GM12878 (cell line): ENCODE measurements around the gene TTLL11. TPM values are rescaled to one million over a fixed set of nuclear protein-coding genes. Genes with fewer than 3 reads are reported as not detected.

Source experiments
- ATAC-seq: fragments of 200-7000 bp; cut with Tn5 transposase; 3 replicates; pipeline ENCODE4 v1.9.1; 2020; ENCODE audit warnings: mild to moderate bottlenecking, moderate library complexity
- BruUV-seq: library from RNA; stranded (reverse); fragments of 400-500 nt; replicated peaks from 2 replicates; lab custom pipeline; 2021; lab: Mats Ljungman, UMichigan
- CTCF ChIA-PET: fragments of 300-600 bp; sonication (Branson Sonifier 250); formaldehyde crosslinking; extraction: SDS; loops from one replicate; lab custom pipeline; 2021; ENCODE audit warnings: inconsistent platforms; lab: Yijun Ruan, JAX
- POLR2A ChIA-PET: fragments of 350-600 bp; formaldehyde crosslinking; extraction: SDS; loops from one replicate; lab custom pipeline; 2021; ENCODE audit warnings: inconsistent platforms; lab: Charles Lee
- RAD21 ChIA-PET: fragments of 300-600 bp; sonication (Branson Sonifier 250); formaldehyde crosslinking; loops from one replicate; lab custom pipeline; 2023; ENCODE audit warnings: antibody characterized with exemption; ENCODE audit not compliant: unreplicated experiment; lab: Charles Lee
- SMC1A ChIA-PET: fragments of 300-600 bp; sonication (Branson Sonifier 250); formaldehyde crosslinking; loops from one replicate; lab custom pipeline; 2023; ENCODE audit not compliant: unreplicated experiment, uncharacterized antibody; lab: Charles Lee
- DNase-seq: peaks from one replicate; pipeline ENCODE4 v3.0.0-alpha.2; 2011; ENCODE audit warnings: low read depth, low spot score
- FAIRE-seq: peaks from 3 replicates; lab custom pipeline; 2011; peaks lifted over from hg19 to GRCh38; lab: Jason Lieb, UNC
- H2AFZ ChIP-seq: 2 replicates; pipeline ENCODE4 v1.6.0; 2011; ENCODE audit warnings: low read depth, low read length, control low read depth; ENCODE audit not compliant: control insufficient read depth
- H3K27ac ChIP-seq: 2 replicates; pipeline ENCODE4 v1.5.1; 2011; ENCODE audit warnings: control low read depth; ENCODE audit not compliant: control insufficient read depth, insufficient read depth
- H3K27me3 ChIP-seq, 2 experiments: replicated peaks in 1 of 2; 2 replicates each; pipeline versions ENCODE4 v1.6.0 to v1.6.1; 2011; ENCODE audit warnings: low read length in 1 of 2; ENCODE audit not compliant: control insufficient read depth in 2 of 2, insufficient read depth in 2 of 2
- H3K36me3 ChIP-seq, 2 experiments: 2 replicates each; pipeline ENCODE4 v1.5.1; 2011; ENCODE audit warnings: low read length in 1 of 2; ENCODE audit not compliant: control insufficient read depth in 2 of 2, insufficient read depth in 2 of 2
- H3K4me1 ChIP-seq: 2 replicates; pipeline ENCODE4 v1.6.1; 2011; ENCODE audit warnings: mild to moderate bottlenecking, low read length, moderate library complexity, mixed read lengths; ENCODE audit not compliant: control insufficient read depth, insufficient read depth
- H3K4me2 ChIP-seq: 2 replicates; pipeline ENCODE4 v1.6.0; 2011; ENCODE audit warnings: control low read depth; ENCODE audit not compliant: control insufficient read depth, insufficient read depth
- H3K4me3 ChIP-seq: fragments of 200-600 bp; sonication (generic); 2 replicates; pipeline ENCODE4 v1.5.1; 2016
- H3K79me2 ChIP-seq: 2 replicates; pipeline ENCODE4 v1.6.0; 2011; ENCODE audit warnings: low read length; ENCODE audit not compliant: control insufficient read depth, insufficient read depth
- H3K9ac ChIP-seq: 2 replicates; pipeline ENCODE4 v1.8.0; 2011; ENCODE audit warnings: low read length, control low read depth, mixed read lengths; ENCODE audit not compliant: control insufficient read depth, insufficient read depth
- H3K9me3 ChIP-seq: replicated peaks from 3 replicates; pipeline ENCODE4 v1.5.1; 2011; ENCODE audit warnings: mild to moderate bottlenecking, low read length; ENCODE audit not compliant: control insufficient read depth, insufficient read depth
- H4K20me1 ChIP-seq: 2 replicates; pipeline ENCODE4 v1.6.0; 2011; ENCODE audit not compliant: control insufficient read depth, insufficient read depth
- BCL11A ChIP-seq: IDR thresholded peaks from 2 replicates; pipeline ENCODE4 v1.6.1; 2011; ENCODE audit warnings: low read depth, low read length
- IKZF1 ChIP-seq: fragments of 450-650 bp; conservative IDR thresholded peaks from 2 replicates; pipeline ENCODE4 v1.6.1; 2017; ENCODE audit warnings: antibody characterized with exemption, mild to moderate bottlenecking
- NBN ChIP-seq: fragments of 450-650 bp; IDR thresholded peaks from 2 replicates; pipeline ENCODE4 v1.6.1; 2016
- NFXL1 ChIP-seq: fragments of 450-650 bp; IDR thresholded peaks from 2 replicates; pipeline ENCODE4 v1.6.1; 2017; ENCODE audit warnings: antibody characterized with exemption, mild to moderate bottlenecking, borderline replicate concordance
- NR2F1 ChIP-seq: fragments of 450-650 bp; conservative IDR thresholded peaks from 2 replicates; pipeline ENCODE4 v1.6.1; 2017; ENCODE audit warnings: mild to moderate bottlenecking
- POLR2AphosphoS2 ChIP-seq: IDR thresholded peaks from 2 replicates; pipeline ENCODE4 v1.6.1; 2011; ENCODE audit warnings: low read depth, mild to moderate bottlenecking, low read length, improper control_type of control experiment, moderate library complexity
- RAD21 ChIP-seq: IDR thresholded peaks from 2 replicates; pipeline ENCODE4 v1.6.1; 2011; ENCODE audit warnings: mild to moderate bottlenecking, low read depth, low read length, moderate library complexity; ENCODE audit not compliant: insufficient read depth
- RBBP5 ChIP-seq: fragments of 200-600 bp; sonication (generic); conservative IDR thresholded peaks from 2 replicates; pipeline ENCODE4 v1.6.1; 2016
- SREBF1 ChIP-seq: IDR thresholded peaks from 2 replicates; pipeline ENCODE4 v1.6.1; 2012; ENCODE audit warnings: mild to moderate bottlenecking, low read length
- STAT3 ChIP-seq: IDR thresholded peaks from 2 replicates; pipeline ENCODE4 v1.6.1; 2011; ENCODE audit warnings: low read depth, low read length, improper control_type of control experiment
- TCF7 ChIP-seq: IDR thresholded peaks from 2 replicates; pipeline ENCODE4 v1.6.1; 2014; ENCODE audit warnings: antibody characterized with exemption, borderline replicate concordance
- ZBED1 ChIP-seq: IDR thresholded peaks from 2 replicates; pipeline ENCODE4 v1.6.1; 2016; ENCODE audit warnings: borderline replicate concordance
- WGBS: methylation state at CpG from one replicate; pipeline ENCODE4 v1.1.6; 2016; ENCODE audit warnings: low lambda C conversion rate; ENCODE audit not compliant: insufficient replicate concordance, insufficient coverage; ENCODE audit errors: missing lambda C conversion rate; 5-methylcytosine and 5-hydroxymethylcytosine counted together
- in situ Hi-C: fragments of 300-500 bp; cut with MboI; formaldehyde crosslinking; loops from 9 replicates; pipeline ENCODE4 v1.14.3; 2018; ENCODE audit warnings: mixed read lengths
- intact Hi-C: fragments of 100-400 bp; cut with micrococcal nuclease; formaldehyde crosslinking; loops from one replicate; pipeline ENCODE4 v1.14.2; 2022; ENCODE audit not compliant: unreplicated experiment
- polyA plus RNA-seq, 11 experiments: library from polyadenylated mRNA; depleted of rRNA in 4 of 11; unstranded in 6 of 11; stranded (reverse) in 5 of 11; fragments of >200 nt; fragmentation: Nextera tagmentation in 4 of 11; fragmentation: Illumina TruSeq in 1 of 11; extraction: Ambion mirVana in 4 of 11; extraction: Trizol in 1 of 11; gene quantifications; 1 replicate in 1 of 11; 2 replicates in 10 of 11; pipeline versions ENCODE4 v1.2.1 to v1.2.3, GENCODE V29; 2011 to 2016; ENCODE audit warnings: inconsistent platforms in 2 of 11, missing spikeins in 2 of 11, low read depth in 1 of 11
- total RNA-seq, 4 experiments: library from RNA; depleted of rRNA in 3 of 4; stranded (reverse); fragments of >200 nt in 3 of 4; fragmentation: Illumina TruSeq in 1 of 4; extraction: Trizol in 1 of 4; gene quantifications; 2 replicates each; pipeline versions ENCODE4 v1.2.1 to v1.2.3, GENCODE V29; 2013 to 2021
- TF ChIP-seq, protein P1 (sequence below): fragments of 450-650 bp; IDR thresholded peaks from 2 replicates; pipeline ENCODE4 v1.6.1; 2017; ENCODE audit warnings: mild to moderate bottlenecking, moderate library complexity
- TF ChIP-seq, protein P2 (sequence below): IDR thresholded peaks from 2 replicates; pipeline ENCODE4 v1.6.1; 2011; ENCODE audit warnings: borderline replicate concordance, low read depth, mild to moderate bottlenecking, moderate library complexity, mixed read lengths, low read length; ENCODE audit not compliant: insufficient read depth; ENCODE audit errors: extremely low read length

The TTLL11 gene
- total and polyA plus RNA-seq, 10 of the 15 experiments (the other 5 are each of a cell fraction or from before 2014, with no cell fraction given): 1.2 to 3.7 (median 2.9) TPM

DNA sequence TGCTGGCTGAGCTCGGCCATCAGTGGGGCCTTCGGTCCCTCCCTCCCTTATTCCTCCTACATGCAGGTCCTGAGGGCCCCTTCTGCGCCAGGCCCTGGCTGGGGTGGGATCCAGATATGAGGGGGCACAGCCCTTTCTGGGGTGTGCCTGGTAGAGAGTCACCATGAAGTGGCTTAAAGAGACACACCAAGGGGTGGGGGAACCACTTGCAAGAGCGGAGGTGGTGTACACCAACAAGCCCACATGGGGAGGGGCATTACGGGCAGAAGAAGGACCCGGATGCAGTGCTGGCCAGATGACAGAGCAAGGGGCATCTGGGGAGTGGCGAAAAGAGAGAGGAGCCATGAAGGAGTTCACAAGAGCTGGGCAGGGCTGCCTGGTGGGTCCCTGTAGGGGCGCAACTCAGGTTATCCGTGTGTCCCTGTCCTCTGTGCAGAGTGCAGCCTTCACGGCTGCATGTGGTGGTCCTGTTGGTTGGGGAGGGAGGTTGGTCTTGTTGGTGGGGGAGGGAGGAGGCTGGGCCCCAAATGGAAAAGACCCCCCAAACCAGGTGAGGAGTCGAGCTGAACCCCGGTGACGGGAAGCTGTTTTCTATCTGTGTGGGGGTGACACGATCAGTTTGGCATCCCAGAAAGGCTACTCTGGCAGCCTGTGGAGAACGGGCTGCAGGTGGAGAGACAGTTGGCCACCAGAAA is 283.6 kb downstream of the TTLL11 start:
- intact Hi-C loops: no loop called here
- ChIA-PET SMC1A (no interaction called here), RAD21 (no interaction called here), CTCF (no interaction called here), POLR2A (no interaction called here)
- ATAC-seq (no peak), FAIRE-seq (no peak), DNase-seq (no peak)
- Histone ChIP-seq H3K27me3 (0 out of 4 replicates have a peak, but pooled peaks cover 0 to 1% of the 10 kb centered on the region in 2 experiments), H3K79me2 (no peaks in the 10 kb centered on the region), H3K27ac (no peak overlapping the region), H3K4me1 (no peaks in the 10 kb centered on the region), H3K9me3 (no peaks in the 10 kb centered on the region), H3K4me3 (no peak overlapping the region), H3K4me2 (no peak overlapping the region), H3K36me3 (no peaks in the 10 kb centered on the region), H3K9ac (no peak overlapping the region), H2AFZ (no peak overlapping the region), H4K20me1 (no peaks in the 10 kb centered on the region)
- in situ Hi-C loops: no loop called here
- WGBS: 43% methylated on average over 14 of the region's 15 CpGs
- TF ChIP-seq SREBF1 (no peak), POLR2AphosphoS2 (no peak), ZBED1 (no peak), TCF7 (no peak), BCL11A (no peak), NR2F1 (no peak), IKZF1 (no peak), RAD21 (no peak), NBN (no peak), STAT3 (no peak), RBBP5 (no peak), NFXL1 (no peak)
- TF ChIP-seq, protein P1, sequence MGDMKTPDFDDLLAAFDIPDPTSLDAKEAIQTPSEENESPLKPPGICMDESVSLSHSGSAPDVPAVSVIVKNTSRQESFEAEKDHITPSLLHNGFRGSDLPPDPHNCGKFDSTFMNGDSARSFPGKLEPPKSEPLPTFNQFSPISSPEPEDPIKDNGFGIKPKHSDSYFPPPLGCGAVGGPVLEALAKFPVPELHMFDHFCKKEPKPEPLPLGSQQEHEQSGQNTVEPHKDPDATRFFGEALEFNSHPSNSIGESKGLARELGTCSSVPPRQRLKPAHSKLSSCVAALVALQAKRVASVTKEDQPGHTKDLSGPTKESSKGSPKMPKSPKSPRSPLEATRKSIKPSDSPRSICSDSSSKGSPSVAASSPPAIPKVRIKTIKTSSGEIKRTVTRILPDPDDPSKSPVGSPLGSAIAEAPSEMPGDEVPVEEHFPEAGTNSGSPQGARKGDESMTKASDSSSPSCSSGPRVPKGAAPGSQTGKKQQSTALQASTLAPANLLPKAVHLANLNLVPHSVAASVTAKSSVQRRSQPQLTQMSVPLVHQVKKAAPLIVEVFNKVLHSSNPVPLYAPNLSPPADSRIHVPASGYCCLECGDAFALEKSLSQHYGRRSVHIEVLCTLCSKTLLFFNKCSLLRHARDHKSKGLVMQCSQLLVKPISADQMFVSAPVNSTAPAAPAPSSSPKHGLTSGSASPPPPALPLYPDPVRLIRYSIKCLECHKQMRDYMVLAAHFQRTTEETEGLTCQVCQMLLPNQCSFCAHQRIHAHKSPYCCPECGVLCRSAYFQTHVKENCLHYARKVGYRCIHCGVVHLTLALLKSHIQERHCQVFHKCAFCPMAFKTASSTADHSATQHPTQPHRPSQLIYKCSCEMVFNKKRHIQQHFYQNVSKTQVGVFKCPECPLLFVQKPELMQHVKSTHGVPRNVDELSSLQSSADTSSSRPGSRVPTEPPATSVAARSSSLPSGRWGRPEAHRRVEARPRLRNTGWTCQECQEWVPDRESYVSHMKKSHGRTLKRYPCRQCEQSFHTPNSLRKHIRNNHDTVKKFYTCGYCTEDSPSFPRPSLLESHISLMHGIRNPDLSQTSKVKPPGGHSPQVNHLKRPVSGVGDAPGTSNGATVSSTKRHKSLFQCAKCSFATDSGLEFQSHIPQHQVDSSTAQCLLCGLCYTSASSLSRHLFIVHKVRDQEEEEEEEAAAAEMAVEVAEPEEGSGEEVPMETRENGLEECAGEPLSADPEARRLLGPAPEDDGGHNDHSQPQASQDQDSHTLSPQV: no peak
- TF ChIP-seq, protein P2, sequence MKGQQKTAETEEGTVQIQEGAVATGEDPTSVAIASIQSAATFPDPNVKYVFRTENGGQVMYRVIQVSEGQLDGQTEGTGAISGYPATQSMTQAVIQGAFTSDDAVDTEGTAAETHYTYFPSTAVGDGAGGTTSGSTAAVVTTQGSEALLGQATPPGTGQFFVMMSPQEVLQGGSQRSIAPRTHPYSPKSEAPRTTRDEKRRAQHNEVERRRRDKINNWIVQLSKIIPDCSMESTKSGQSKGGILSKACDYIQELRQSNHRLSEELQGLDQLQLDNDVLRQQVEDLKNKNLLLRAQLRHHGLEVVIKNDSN: no peak
- BruUV-seq: no TSS peak
